Right atrium auricular region (tissue), 2 donors: ENCODE data around the gene GPR143. TPM values are rescaled to one million over a fixed set of nuclear protein-coding genes. Genes with fewer than 3 reads are reported as not detected.
A peak's percentile ranks its signal among the peaks of the same experiment; 100 is the strongest.

Source experiments
- DNase-seq: peaks from one replicate; pipeline ENCODE4 v3.0.0-alpha.2; 2019; ENCODE audit warnings: low spot score
- H3K27ac ChIP-seq, 2 donors: fragments of 200-600 bp; sonication (generic); 1 replicate in 1 of 2; 2 replicates in 1 of 2; pipeline ENCODE4 v1.5.1; 2016 to 2019
- H3K27me3 ChIP-seq, 2 donors: fragments of 200-600 bp; sonication (generic); one replicate each; pipeline versions ENCODE4 v1.5.1 to v1.6.0; 2017 to 2019
- H3K36me3 ChIP-seq: fragments of 200-600 bp; sonication (generic); one replicate; pipeline ENCODE4 v1.5.1; 2016
- H3K4me1 ChIP-seq, 2 donors: fragments of 200-600 bp; sonication (generic); one replicate each; pipeline versions ENCODE4 v1.5.1 to v1.6.0; 2017 to 2019
- H3K4me3 ChIP-seq, 2 donors: fragments of 200-600 bp; sonication (generic); 1 replicate in 1 of 2; 2 replicates in 1 of 2; pipeline ENCODE4 v1.5.1; 2017 to 2019; ENCODE audit warnings: mild to moderate bottlenecking in 1 of 2, moderate library complexity in 1 of 2
- H3K9me3 ChIP-seq, 2 donors: fragments of 200-600 bp; sonication (generic); one replicate each; pipeline ENCODE4 v1.5.1; 2019
- total RNA-seq, 2 donors: library from RNA; depleted of rRNA; stranded (reverse); fragments of >200 nt; gene quantifications; one replicate each; pipeline ENCODE4 v1.1.0, GENCODE V29; 2016
- TF ChIP-seq, protein P1 (sequence below), 2 donors: fragments of 200-600 bp; sonication (generic); IDR thresholded peaks; one replicate each; pipeline ENCODE4 v1.5.1; 2019; ENCODE audit warnings: antibody characterized with exemption in 2 of 2

GPR143 gene
- total RNA-seq, 2 donors from 2014 or later = 0.31 to 1.1 TPM

- H3K4me1 ChIP-seq = no peaks in the 10 kb centered on the region
- peak overlapping the region; percentile 29 to 45 for H3K4me3 ChIP-seq
- DNase-seq = no peak
- no peaks in the 10 kb centered on the region for H3K36me3 ChIP-seq
- peaks cover 0 to 5% of the 10 kb centered on the region in 2 donors for H3K27me3 ChIP-seq
- no peak overlapping the region for H3K27ac ChIP-seq
- TF ChIP-seq, protein P1, sequence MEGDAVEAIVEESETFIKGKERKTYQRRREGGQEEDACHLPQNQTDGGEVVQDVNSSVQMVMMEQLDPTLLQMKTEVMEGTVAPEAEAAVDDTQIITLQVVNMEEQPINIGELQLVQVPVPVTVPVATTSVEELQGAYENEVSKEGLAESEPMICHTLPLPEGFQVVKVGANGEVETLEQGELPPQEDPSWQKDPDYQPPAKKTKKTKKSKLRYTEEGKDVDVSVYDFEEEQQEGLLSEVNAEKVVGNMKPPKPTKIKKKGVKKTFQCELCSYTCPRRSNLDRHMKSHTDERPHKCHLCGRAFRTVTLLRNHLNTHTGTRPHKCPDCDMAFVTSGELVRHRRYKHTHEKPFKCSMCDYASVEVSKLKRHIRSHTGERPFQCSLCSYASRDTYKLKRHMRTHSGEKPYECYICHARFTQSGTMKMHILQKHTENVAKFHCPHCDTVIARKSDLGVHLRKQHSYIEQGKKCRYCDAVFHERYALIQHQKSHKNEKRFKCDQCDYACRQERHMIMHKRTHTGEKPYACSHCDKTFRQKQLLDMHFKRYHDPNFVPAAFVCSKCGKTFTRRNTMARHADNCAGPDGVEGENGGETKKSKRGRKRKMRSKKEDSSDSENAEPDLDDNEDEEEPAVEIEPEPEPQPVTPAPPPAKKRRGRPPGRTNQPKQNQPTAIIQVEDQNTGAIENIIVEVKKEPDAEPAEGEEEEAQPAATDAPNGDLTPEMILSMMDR (IDR thresholded peaks at IDR 0.05) = no peak
- no peaks in the 10 kb centered on the region for H3K9me3 ChIP-seq
These were observed 21.4 kb upstream of the GPR143 start for GRCh38 chrX:9786798-9787635.

DNA sequence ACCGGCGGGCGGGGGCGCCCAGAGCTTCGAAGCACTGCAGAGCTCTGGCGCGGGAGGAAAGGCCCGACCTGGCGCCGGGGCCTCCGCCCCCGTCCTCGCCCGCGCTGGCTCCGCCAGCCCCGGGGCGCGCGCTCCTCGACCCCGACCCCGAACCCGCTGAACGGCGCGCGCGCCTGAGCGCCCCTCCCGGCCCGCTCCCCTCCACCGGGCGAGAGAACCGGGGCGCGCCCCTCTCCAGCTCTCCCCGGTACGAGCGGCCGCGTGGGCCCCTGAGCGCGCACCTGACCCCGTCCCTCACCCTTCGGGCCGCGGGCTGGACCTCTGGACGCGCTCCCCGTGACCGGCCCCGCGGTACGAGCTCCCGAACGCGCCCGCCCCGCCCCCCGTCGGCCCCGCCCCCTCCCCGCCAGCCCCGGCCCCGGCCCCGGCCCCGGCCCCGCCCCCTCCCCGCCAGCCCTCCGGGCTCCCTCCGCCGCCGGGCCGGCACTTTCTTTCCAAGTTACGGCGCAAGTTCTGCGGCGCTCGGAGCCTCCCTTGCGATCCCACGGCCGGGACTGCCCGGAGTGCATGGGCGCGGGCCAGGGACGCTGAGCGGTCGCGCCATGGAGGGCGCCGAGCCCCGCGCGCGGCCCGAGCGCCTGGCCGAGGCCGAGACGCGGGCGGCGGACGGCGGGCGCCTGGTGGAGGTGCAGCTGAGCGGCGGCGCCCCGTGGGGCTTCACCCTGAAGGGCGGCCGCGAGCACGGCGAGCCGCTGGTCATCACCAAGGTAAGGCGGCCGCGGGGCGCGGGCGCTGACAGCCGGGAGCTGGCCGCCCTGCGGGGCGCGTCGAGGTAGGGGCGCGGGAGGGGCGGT is 20.5 kb upstream of the GPR143 start, which contains the start of gene SHROOM2:
TSS of gene SHROOM2 (plus strand) at position 486 of the 854 bp plus-strand sequence. CDS start at position 603, 117 bp downstream.
- no peak within 1 kb of the TSS for H3K27ac ChIP-seq

DNA sequence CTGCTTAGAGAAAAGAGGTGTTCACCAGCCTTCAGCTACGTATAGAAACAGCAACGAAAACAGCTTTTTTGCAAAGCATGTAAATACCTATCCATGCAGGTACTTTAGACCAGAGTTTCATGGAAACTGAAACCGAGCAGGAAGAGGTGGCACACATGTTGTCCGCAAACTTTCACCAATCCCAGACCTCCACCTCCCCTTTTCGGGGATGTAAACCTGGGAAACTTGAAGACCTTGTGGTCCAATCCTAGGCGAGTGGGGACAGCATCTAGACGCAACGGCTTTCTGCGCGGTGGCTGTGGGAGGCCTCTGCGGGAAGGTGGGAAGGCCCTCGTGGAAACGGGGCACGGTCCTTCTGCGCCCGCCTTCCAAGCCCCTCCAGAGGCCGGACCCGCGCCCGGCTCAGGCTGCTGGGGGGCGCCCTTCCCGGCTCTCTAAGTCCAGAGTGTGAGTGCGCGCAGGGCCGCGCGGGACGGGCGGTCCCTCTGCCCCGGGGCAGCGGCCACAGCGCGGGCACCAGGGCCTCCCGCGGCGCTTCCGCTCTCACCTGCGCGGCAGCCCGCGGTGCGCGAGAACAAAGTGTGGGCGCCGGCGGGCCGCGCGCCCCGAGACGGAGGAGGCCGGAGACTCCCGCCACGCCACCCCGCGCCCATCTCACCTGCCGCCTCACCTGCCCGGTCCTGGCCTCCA is 19.8 kb upstream of the GPR143 start:
- no peak overlapping the region for H3K27ac ChIP-seq
- H3K9me3 ChIP-seq = no peaks in the 10 kb centered on the region
- H3K4me3 ChIP-seq = peak overlapping the region; percentile 23 to 45
- DNase-seq = no peak
- peaks cover 0 to 5% of the 10 kb centered on the region in 2 donors for H3K27me3 ChIP-seq
- no peaks in the 10 kb centered on the region for H3K36me3 ChIP-seq
- H3K4me1 ChIP-seq = no peaks in the 10 kb centered on the region
- TF ChIP-seq, protein P1 (IDR thresholded peaks at IDR 0.05) = no peak

More for the DNA sequence above, 20.5 kb upstream of the GPR143 start, which contains the start of gene SHROOM2:
- no peaks in the 10 kb centered on the region for H3K4me1 ChIP-seq
- no peaks in the 10 kb centered on the region for H3K9me3 ChIP-seq
- no peak for DNase-seq
- no peaks in the 10 kb centered on the region for H3K36me3 ChIP-seq
- H3K4me3 ChIP-seq = peak within 1 kb of the TSS; percentile 29 to 45
- TF ChIP-seq, protein P1 (IDR thresholded peaks at IDR 0.05) = no peak
- H3K27me3 ChIP-seq = peaks cover 0 to 5% of the 10 kb centered on the region in 2 donors

GRCh38 chrX:9784332-9784731 is 18.7 kb upstream of the GPR143 start:
- no peak overlapping the region for H3K27ac ChIP-seq
- H3K36me3 ChIP-seq = no peaks in the 10 kb centered on the region
- no peak overlapping the region for H3K4me3 ChIP-seq
- H3K27me3 ChIP-seq = peaks cover 0 to 5% of the 10 kb centered on the region in 2 donors
- H3K4me1 ChIP-seq = no peaks in the 10 kb centered on the region
- TF ChIP-seq, protein P1 (IDR thresholded peaks at IDR 0.05) = no peak
- no peak for DNase-seq
- H3K9me3 ChIP-seq = no peaks in the 10 kb centered on the region

- no peak for DNase-seq
- peaks cover 0 to 5% of the 10 kb centered on the region in 2 donors for H3K27me3 ChIP-seq
- H3K36me3 ChIP-seq = no peaks in the 10 kb centered on the region
- no peak overlapping the region for H3K4me3 ChIP-seq
- no peaks in the 10 kb centered on the region for H3K4me1 ChIP-seq
- TF ChIP-seq, protein P1 (IDR thresholded peaks at IDR 0.05) = no peak
- no peak overlapping the region for H3K27ac ChIP-seq
- H3K9me3 ChIP-seq = no peaks in the 10 kb centered on the region
These were observed 16.3 kb upstream of the GPR143 start for GRCh38 chrX:9781941-9782340.
